ENCODE data around the gene P2RY14. TPM values are rescaled to one million over a fixed set of nuclear protein-coding genes. Genes with fewer than 3 reads are reported as not detected.

Gene P2RY14
- total and polyA plus RNA-seq, 12 donors = 0.17 to 2.4 (median 0.57) TPM; not detected in 1

DNA sequence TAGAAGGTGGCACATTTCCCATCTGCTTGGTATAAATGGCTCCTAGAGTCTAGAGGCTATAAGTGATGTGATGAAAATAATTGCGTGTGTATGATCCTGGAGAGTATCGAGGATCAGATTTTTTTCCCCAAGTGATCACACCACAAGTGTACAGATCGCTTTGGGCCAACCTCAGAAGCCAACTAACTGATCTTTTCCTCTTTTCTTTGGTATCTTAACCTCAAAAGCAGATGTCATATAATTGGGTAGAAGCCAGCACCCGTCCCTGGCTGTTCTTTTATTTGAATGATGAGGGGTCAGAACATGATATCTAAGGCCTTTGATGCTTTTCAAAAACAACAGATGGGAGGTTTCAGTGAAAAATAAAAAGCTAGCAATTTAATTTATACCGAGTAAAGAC is 3.3 kb downstream of the P2RY14 start:
- intact Hi-C loops (cut with DNase I) = no loop called here

DNA sequence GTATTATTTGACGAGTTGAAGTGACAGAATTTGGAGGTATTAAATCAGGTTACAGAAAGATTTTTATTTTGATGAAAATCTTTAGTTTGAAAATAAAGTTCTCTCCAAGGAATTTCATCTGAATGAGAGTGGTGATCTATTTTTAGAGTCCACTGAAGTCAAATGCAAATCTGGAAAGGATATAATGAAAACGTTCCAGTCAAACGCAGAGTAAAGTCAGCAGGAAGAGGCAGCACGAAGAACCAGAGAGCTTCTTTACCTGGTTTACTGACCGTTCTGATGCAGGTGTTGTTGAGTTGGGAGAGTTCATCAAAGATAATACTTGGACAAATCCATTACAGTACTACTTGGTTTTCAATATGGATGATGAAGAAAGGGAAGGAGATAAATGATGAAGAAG is 8.7 kb downstream of the P2RY14 start:
- H3K9me3 ChIP-seq (replicated peaks in 1 of 3) = no peaks in the 10 kb centered on the region
- WGBS, 4 donors = 75 to 82% (median 80%) methylated on average over 5 of the region's 5 CpGs
- H3K27me3 ChIP-seq = no peaks in the 10 kb centered on the region
- H3K4me1 ChIP-seq (replicated peaks in 1 of 2) = no peaks in the 10 kb centered on the region
- no peaks in the 10 kb centered on the region for H3K36me3 ChIP-seq (replicated peaks in 1 of 2)
- TF ChIP-seq, protein P1, sequence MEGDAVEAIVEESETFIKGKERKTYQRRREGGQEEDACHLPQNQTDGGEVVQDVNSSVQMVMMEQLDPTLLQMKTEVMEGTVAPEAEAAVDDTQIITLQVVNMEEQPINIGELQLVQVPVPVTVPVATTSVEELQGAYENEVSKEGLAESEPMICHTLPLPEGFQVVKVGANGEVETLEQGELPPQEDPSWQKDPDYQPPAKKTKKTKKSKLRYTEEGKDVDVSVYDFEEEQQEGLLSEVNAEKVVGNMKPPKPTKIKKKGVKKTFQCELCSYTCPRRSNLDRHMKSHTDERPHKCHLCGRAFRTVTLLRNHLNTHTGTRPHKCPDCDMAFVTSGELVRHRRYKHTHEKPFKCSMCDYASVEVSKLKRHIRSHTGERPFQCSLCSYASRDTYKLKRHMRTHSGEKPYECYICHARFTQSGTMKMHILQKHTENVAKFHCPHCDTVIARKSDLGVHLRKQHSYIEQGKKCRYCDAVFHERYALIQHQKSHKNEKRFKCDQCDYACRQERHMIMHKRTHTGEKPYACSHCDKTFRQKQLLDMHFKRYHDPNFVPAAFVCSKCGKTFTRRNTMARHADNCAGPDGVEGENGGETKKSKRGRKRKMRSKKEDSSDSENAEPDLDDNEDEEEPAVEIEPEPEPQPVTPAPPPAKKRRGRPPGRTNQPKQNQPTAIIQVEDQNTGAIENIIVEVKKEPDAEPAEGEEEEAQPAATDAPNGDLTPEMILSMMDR (IDR thresholded peaks at IDR 0.05) = no peak
- TF ChIP-seq POLR2A (IDR thresholded peaks at IDR 0.05) = no peak
- H3K4me3 ChIP-seq = no peak overlapping the region
- no peak overlapping the region for H3K27ac ChIP-seq
- no peak for DNase-seq
- intact Hi-C loops (cut with DNase I) = no loop called here

More for the DNA sequence above, 3.3 kb downstream of the P2RY14 start:
- DNase-seq = no peak
- Histone ChIP-seq H3K27me3 (no peaks in the 10 kb centered on the region), H3K9me3 (replicated peaks in 1 of 3) (no peaks in the 10 kb centered on the region), H3K4me1 (replicated peaks in 1 of 2) (no peaks in the 10 kb centered on the region), H3K4me3 (no peak overlapping the region), H3K27ac (no peak overlapping the region), H3K36me3 (replicated peaks in 1 of 2) (no peaks in the 10 kb centered on the region)
- 51 to 62% (median 53%) methylated on average over 5 of the region's 5 CpGs for WGBS, 4 donors
- TF ChIP-seq, protein P1 (IDR thresholded peaks at IDR 0.05) = no peak
- no peak for TF ChIP-seq POLR2A (IDR thresholded peaks at IDR 0.05)

DNA sequence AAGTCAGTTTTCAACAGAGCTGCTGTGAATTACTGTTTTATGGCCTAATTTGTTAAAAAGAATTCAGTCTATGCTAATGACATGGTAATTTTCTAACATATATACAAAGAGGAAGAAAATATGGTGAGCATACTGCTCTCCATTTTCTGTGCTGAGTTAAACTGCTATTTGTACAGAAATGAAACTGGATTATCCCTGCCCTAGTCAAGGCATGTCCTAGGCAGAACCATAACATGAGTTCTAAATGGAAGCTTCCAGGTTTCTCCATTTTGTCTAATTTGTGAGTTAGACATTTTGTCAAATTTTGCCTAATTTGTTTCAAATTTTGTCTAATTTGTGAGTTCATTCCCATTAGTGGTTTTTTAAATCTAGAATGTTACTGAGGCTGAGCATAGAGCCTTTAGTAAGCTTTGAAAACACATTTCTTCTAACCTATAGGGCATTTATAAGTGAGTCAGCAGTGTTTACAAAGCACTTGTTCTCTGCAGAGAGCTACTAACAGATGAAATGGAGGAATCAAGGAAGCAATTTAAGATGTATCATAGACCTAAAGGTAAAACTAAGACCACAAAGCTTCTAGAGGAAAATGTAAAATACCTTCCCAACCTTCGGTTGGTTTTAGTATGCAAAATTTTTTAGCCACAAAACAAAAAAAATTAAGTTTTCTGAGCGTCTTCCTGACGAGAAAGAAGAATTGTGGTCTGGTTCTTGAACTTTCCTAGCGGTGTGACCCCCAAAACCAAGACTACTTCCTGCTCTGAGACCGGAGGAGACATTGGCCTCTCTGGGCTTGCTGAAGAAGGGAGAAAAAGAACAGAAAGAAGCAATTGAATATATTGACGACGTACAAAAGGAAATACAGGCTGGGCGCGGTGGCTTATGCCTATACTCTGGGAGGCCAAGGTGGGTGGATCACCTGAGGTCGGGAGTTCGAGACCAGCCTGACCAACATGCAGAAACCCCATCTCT is 9.8 kb downstream of the P2RY14 start:
- no peak for DNase-seq
- 88 to 92% (median 91%) methylated on average over 11 of the region's 11 CpGs for WGBS, 4 donors
- Histone ChIP-seq H3K4me3 (no peak overlapping the region), H3K9me3 (replicated peaks in 1 of 3) (no peaks in the 10 kb centered on the region), H3K4me1 (replicated peaks in 1 of 2) (no peaks in the 10 kb centered on the region), H3K27ac (no peak overlapping the region), H3K27me3 (no peaks in the 10 kb centered on the region), H3K36me3 (replicated peaks in 1 of 2) (no peaks in the 10 kb centered on the region)
- intact Hi-C loops (cut with DNase I) = no loop called here
- TF ChIP-seq POLR2A (IDR thresholded peaks at IDR 0.05) = no peak
- TF ChIP-seq, protein P1 (IDR thresholded peaks at IDR 0.05) = no peak

DNA sequence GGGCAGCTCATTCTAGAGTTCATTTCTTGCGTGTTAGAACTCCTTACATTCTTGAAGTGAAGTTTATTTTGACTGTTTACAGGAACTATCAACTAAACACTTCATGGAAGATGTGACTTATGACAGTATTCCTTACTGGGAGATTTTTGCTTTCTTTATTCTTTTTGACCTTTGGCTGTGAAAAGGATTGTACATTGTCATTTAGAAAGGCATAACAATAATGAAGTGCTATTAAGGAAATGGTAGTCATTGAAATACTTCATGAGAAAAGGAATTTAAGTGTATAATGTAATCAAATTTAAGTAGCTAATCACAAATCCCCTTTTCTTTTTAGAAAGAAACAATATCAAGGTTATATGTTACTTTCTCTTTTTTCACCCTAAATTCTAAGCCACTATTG is 11.3 kb downstream of the P2RY14 start:
- TF ChIP-seq POLR2A (IDR thresholded peaks at IDR 0.05) = no peak
- TF ChIP-seq, protein P1 (IDR thresholded peaks at IDR 0.05) = no peak
- 89 to 96% (median 93%) methylated on average over 1 of the region's 1 CpG for WGBS, 4 donors
- no peak for DNase-seq
- no peaks in the 10 kb centered on the region for H3K36me3 ChIP-seq (replicated peaks in 1 of 2)
- H3K4me1 ChIP-seq (replicated peaks in 1 of 2) = no peaks in the 10 kb centered on the region
- H3K9me3 ChIP-seq (replicated peaks in 1 of 3) = no peaks in the 10 kb centered on the region
- H3K27ac ChIP-seq = no peak overlapping the region
- intact Hi-C loops (cut with DNase I) = no loop called here
- H3K27me3 ChIP-seq = no peaks in the 10 kb centered on the region
- H3K4me3 ChIP-seq = no peak overlapping the region
